Spleen (tissue), 7 donors: Measurements from ENCODE around the gene LCOR.

Source experiments
- CTCF ChIP-seq, 11 experiments: fragments of 200-600 bp in 7 of 11; fragments of 450-650 bp in 4 of 11; sonication (generic) in 4 of 11; IDR thresholded peaks in 8 of 11; conservative IDR thresholded peaks in 3 of 11; 1 replicate in 7 of 11; 2 replicates in 4 of 11; pipeline versions ENCODE4 v1.4.0 to v1.8.0; 2016 to 2021; ENCODE audit warnings: antibody characterized with exemption in 11 of 11, inconsistent platforms in 4 of 11, mild to moderate bottlenecking in 1 of 11
- POLR2A ChIP-seq, 3 donors: fragments of 450-650 bp; IDR thresholded peaks; one replicate each; pipeline ENCODE4 v1.5.1; 2017; ENCODE audit warnings: antibody characterized with exemption in 3 of 3, mild to moderate bottlenecking in 1 of 3
- POLR2AphosphoS5 ChIP-seq, 3 donors: sonication (generic); formaldehyde crosslinking; IDR thresholded peaks; one replicate each; pipeline ENCODE4 v1.5.1; 2017; ENCODE audit warnings: antibody characterized with exemption in 3 of 3
- donor health status: DM: no; HTN: no; CAD: no; lungs with moderate emphysema.
- donor health status: DM: no; HTN: no; CAD: no.
- donor health status: DM: no; HTN: no; CAD: no.

GRCh38 chr10:96902117-96902516 is 70.0 kb downstream of the LCOR start:
- TF ChIP-seq CTCF (IDR thresholded peaks at IDR 0.05 in 8 of 11, conservative IDR thresholded peaks at IDR 0.05 in 3 of 11): no peak
- no peak for TF ChIP-seq POLR2A (IDR thresholded peaks at IDR 0.05)
- no peak for TF ChIP-seq POLR2AphosphoS5 (IDR thresholded peaks at IDR 0.05)
